ENCODE measurements around the gene NXN.

The NXN gene

DNA sequence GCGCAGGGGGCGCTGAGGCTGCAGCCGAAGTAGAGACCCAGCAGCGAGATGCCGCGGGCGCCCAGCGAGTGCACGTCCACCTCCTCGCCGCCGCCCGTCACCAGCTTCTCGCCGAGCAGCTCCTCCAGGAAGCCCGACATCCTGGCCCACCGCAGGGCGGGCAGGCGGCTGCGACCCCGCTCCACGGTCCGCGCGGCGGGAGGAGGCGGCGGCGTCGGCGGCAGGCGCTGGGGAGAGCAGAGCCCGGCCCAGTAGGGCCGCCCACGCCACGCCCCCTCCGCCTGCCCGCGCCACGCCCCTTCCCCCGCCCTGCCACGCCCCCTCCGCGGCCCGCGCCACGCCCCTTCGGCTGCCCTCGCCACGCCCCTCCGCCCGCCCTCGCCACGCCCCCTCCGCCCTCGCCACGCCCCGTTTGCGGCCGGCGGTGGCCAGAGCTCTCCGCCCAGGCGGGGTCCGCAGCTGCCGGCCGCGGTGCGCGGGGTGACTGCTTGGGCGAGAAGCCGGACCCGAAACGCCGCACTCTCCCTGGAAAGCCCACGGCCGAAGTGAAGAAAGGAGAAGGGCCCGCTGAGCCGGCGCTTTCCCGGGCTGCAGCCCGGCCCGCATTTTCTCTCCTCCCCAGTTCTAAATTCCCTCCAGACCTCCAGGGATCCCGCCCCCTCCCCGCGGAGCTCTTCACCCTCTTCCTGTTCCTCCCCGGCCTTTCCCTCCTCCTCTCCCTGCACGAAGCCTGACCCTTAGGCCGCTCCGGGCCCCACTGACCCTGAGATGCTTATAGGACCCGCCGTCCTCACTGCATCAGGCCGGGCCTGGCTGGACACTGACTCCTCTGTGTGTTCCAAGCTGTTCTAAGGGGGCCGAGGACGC lies at the start of gene NXN:
Gene NXN (minus strand): TSS at position 238 of the 867 bp plus-strand sequence.
- DNase-seq: peak; percentile 40

DNA sequence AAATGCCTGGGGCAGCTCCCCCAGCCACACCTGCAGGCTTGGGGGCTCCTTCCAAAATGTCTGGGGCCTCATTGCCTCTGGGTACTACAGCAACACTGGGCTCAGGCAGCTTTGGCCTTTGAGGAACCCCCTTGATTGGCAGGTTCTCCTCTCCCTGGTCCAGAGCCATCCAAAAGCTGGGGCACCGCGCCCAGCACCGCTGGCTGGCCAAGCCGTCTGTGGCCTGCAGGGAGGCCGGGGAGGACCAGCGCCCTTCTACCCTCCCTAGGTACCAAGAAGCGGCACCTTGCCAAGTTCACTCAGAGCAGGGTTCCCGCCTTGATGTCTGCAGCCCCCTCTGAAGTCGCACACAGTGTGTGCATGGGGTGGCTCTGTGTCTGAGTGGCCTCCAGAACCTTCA lies 47.5 kb upstream of the NXN start:
- no peak for DNase-seq

DNA sequence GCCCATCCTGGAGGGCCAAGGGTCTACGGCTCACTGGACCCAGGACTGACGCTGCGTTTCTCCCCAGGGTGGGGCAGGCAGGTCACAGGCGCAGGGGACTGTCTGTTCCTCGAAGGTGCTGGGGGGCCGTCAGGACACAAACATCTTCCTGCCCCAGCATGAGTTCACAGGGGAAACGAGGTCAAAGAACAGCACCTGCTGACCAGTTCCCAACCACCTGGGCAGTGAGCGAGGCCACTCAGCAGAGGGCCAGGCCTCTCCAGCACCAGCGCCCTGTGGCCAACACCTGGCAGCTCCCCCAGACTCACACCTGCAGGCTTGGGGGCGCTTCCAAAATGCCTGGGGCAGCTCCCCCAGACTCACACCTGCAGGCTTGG lies 47.0 kb upstream of the NXN start:
- no peak for DNase-seq

DNA sequence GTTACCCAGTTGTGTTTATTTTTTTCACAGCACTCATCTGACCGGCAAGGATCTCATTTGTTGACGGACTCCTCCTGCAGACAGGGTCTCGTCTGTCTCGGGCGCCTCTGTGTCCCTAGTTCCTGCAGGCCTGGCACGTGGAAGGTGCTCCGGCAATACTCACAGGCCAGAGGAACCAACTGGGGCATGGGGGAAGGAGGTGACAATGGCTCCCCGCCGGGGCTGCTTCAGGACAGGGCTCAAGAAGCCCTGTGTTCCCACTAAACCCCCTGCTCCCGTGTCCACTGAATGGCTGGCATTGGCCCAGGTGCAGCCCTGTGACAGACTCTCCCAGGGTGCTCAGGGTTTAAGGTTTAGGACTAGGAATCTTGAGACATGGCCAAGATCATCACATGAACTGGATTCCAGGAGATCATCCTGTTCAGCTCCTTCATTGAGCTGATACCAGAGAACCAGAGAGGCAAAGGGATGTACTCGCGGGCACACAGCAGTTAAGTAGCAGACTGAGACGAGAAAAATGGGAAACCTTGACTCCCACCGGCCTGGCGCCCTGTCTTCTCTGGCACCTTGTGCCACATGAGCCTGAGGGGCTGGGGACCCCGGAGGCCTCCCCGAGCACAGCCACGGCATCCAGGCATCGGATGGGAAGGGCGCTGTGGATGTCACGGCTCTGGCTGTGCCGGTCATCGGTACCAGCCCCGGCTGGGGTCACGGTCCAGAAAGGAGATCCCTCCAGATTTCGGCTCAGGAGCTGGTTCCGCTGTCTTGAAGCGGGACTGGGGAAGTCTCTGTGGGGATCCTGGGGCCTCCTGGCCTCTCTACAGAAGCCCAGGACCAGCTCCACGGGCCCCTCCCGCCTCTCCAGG lies 46.4 kb upstream of the NXN start:
- no peak for DNase-seq

DNA sequence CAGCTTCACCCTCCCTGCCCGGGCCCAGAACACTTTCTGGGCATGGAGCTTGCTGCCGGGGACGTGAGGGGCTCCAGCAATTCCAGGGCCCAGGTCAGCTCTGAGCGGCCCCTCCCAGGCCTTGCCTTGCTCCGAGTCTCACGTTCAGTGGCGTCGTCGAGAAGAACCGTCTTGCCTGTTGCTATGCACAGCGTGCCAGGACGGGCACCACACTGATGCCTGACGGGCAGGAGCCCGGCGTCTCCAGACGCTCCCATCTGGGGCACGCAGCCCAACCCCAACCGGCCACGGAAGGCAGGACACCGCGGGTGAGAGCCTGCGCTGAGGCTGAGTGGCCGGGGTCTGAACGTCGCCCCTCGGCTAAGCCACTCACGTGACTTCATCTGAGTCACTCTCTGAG lies 44.5 kb upstream of the NXN start:
- no peak for DNase-seq

DNA sequence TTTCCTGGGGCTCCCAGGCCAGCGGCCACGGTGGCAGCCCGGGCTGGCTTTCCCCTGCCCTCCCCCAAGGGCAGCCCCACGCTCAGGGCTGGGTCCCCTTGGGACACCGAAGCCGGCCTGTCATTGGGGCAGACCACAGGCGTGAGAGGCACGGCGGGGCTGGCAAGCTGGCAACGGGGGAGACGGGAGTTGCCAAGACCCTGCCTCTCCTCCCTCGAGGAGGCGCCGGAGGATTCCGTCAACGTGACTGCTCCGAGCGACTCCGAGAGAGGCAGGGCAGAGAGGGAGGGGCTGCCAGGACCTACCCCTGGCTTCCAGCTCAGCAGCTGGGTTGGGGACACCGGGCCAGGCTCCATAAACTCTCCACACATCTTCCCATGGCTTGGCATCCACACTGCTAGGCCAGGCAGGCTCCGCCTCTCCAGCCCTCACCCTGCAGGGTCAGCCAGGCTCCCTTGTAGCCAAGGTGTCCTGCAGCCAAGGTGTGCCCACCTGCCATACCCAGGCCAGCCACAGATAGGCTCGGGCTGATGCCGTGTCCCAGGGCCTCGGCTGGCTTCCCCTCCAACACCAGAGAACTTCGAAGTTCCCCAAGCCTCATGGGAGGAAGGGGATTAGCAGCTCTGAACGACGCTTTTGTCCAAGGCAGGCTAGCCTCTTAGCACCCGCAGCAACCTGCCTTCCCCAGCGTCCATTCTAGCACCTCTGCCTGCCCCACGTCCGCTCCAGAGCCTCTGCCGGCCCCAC lies 42.9 kb upstream of the NXN start:
- no peak for DNase-seq

DNA sequence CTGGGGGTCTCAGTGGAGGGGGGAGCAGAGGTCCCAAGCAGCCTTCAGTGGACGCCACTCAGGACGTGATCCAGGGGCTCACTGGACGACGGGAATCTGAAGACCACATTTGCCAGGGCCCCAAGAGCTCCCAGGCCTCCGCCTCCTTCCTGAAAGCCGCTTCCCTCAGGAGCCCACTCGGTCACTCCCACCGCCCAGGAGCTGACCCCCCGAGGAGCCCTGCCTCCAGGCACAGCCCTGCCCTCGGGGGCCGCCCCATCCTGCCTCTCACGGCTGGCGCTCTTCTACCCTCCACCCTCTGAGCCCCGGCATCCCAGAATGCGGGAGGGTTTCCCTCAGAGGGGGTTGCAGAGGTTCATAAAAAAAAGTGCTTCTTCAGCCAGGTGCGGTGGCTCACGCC lies 41.6 kb upstream of the NXN start:
- DNase-seq: no peak

DNA sequence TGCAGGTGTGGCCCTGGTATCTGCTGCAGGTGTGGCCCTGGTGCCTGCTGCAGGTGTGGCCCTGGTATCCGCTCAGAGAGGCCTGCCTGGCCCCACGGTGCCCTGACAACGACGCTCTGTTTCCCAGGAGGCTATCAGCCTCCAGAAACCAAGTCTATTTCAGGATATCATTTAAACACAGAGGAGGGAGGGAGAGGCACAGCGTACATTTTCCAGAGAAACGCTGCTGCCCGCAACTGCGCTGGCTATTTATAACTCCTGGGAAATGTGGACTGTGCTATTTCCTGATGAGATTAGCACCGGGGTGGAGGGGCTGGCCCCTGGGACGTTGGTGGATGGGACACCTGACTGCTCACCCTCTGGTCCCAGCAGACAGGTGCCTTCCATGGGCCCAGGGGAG lies 39.9 kb upstream of the NXN start:
- DNase-seq: no peak

DNA sequence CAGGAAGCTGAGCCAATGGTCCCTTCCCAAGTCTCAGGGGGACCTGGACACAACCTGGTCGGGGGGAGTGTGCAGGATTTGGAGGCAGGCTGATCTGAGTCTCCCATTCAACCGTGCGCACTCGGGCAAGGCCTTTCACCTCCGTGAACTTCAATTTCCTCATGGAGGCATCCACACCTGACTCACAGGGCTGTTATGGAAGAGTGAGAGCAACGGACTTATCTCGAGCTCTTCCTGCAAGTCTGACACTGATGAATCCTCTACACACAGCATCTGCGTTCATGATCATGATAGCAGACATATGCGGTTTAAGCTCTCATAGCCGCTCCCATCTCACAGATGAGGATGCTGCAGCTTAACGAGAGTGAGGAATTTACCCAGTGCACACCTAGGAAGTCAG lies 39.0 kb upstream of the NXN start:
- DNase-seq: no peak

DNA sequence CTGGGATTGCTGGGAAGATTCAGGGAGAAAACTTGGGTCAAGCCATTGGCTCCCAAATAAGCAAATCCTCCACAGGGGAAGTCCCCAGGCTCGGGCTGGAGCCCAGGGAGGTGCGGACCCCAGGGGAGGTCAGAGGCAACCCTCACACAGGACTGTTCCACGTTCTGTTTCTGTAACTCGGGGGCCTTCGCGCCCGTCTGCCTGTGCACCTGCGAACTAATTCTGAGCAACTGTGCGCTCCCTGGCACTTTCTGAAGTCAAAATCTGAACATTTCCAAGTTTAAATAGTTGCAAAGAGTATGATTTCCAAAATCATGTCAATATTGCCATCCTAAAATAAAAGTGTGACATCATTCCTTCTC lies 34.1 kb upstream of the NXN start:
- no peak for DNase-seq

DNA sequence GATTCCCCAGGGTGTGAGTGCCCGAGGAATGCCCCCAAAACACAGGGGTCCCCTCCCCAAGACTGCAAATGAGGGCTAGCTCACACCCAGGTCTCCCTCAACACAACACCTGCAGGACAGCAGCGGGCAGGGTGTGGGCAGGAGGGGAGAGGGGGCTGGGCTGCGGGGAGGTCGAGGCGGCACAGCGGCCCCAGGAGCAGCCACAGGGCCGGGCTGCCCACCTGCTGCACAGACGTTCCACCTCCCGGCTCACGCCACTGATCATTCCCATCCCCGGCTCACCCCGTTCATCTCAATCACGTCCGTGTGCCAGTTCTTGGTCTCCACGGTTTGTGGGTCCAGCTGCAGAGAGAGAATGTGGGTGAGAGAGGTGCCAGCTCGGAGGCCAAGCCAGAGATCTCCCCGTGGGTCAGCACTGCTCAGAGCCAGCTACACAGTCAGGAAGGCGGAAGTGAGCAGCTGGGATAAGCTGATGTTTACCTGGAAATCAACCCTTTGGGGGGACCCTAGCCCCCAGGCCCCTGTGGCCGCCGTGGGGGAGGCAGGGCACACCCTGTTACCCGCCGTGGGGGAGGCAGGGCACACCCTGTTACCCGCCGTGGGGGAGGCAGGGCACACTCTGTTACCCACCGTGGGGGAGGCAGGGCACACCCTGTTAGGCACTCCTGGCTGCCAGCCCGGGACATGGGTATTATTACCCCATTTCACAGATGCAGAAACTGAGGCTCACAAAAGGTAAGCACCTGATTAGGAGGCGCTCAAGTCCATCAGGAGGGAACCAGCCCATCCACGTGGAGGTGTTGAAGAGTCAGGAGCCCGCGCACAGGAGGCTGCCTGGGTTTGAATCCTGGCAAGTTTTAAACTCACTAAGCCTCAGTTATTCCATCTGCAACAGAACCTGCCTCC lies 33.5 kb upstream of the NXN start:
- no peak for DNase-seq

DNA sequence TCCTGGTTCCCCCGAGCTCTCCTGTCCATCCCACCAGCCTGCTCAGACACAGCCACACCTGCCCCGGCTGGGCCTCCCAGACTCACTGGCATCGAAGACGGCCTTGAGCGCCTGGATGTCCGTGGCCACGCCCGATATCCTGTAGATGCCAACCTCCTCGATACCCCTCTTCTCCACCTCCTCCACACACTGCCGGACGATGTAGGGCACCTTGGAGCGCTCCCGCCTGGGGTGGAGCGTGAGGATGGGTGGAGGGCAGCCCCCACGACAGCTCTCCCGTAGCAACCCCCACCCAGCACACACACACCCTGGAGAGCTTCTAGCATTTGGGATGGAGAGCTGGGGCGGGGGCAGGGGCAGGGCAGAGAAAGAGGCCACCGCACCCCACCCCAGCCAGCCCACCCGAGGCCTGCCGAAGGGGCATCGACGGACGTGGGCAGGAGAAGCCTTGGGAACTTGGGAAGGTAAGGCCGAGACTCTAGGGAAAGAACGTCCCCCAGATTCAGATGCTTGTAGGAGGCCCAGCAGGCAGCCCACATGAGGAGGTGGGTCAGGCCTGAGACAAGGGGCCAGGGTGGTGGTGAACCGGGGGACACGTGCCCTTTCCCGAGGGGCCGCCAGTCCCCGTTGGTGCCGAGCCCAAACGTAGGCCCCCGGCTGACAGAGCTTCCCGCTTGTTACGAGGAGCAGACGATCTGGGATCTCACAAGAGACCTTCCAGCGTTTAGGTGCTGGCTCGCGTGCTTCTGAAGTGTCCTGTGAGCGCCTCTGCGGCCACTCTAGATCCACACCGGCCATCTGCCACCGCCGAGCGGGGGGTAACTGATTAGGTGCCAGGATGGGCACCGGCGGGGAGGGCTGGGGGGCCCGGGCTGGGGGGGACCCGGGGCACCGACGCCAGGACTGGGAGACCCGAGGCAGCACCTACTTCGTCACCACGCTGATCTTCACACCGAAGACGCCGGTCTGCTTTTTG lies 32.5 kb upstream of the NXN start:
- DNase-seq: no peak

DNA sequence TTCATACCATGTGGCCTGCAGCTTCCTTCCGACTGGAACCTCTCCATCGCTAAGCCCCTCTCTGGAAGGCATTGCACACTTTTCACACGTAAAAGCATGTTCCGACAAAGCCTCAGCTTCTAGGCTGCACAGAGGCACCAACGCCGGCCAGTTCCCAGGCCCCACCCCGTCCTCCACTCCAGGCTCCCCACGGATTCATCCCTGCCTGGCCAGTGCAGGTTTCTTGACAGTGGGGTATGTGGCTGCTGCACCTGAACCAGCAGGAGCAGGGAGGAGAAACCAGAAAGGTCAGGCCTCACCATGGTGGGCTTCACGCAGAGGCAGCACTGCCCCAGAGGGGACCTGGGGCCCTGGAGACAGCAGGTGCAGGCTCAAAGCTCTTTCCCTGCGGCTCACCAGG lies 31.6 kb upstream of the NXN start:
- no peak for DNase-seq

DNA sequence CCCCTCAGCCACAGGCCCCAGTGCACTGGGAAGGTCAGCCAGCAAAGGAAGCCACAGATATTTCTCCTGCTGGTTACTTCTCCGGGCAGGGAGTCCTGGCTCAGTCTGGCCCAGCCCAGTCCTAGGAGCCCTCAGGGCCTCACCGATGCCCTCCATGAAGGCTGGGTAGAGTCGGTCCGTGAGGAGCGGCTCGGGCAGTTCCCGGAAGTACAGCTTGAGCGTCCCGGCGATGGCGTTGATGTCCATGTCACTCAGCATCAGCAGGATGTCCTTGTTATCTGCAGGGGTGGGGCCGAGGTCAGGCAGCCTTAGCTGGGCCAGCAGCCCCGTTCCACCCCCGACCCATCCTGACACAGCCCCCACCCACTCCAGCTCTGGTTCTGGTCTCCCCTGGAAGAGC lies 31.0 kb upstream of the NXN start:
- DNase-seq: no peak

DNA sequence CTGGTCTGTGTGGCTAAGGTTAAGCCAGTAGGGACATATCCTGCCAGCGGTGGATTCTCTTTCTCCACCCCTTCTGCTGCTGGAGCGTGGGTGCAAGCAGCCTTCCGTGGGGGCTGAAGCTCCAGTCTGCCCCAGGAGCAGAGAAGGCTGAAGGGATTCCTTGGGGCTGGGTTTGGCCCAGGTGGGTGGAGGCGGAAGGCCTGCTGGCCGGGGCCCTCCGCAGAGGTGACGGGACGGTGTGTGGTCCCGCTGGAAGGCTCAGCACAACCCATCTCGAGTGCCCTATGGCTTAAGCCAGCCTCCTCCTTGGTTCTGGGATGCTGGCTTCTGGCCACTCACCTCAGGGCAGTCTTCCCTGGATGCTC lies 30.5 kb upstream of the NXN start:
- no peak for DNase-seq

DNA sequence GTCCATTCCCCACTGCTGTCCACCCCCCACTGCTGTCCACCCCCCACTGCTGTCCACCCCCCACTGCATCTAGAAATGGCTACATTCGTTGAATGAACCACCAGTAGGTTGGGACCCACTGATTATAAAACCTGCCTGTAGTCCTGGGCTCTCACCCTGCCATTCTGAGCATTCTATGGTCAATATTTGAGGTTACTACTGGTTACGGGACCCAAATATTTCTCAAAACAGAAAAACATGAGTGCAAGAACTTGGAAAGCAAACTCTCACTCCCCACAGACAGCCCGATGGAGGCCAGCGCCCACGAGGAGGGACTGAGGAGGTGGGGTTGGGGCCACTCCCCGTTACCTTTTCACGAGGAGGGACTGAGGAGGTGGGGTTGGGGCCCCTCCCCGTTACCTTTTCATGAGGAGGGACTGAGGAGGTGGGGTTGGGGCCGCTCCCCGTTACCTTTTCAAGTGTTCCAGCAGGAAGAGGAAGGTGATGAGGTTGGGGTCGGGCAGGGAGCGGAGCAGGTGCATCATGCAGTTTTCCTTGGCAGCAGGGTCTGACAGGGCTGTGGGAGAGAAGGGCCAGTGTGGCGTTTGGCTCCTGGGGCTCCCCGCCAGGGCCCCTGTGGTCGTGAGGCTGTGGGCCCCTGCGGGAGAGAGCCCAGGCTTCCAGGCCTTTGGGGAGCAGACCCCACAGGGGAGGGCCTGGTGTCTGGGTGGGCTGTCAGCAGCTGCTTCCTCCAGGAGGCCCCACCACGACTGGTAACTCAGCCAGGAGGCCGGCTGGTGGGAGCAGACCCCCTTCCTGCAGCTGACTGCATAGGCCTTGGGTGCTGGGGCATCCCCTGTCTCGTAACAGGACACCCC lies 29.9 kb upstream of the NXN start:
- DNase-seq: no peak

DNA sequence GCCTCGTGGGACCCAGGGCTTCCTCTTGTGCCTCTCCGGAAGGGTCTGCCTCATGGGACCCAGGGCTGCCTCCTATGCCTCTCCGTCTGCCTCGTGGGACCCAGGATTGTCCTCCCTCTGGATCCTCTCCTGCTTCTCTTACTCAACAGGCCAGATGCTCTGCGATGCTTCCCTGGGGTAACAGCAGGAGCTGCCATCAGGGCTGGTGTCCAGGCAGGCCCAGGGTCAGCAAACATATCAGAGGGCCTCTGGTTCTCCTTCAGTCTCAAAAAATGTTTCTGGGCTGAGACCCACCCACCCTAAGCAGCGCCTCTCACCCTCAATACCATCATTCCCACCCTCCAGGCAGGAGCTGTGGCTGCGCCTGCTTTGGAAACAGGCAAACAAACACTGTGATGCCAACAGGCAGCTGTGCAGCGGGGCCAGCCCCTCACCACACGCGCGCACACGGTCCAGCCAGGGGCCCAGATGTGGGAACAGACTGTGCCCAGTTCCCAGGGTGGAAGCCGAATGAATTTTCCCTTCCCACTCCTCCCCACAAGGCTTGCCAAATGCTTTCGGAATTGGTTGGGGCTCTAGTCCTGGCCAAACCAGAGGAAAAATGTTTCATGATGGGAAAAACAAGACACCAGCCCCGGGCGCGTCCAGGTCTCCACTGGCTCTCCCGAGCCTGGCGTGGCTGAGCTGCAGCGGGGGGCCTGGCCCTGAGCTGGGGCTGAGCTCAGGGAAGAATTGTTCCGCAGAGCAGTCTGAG lies 28.6 kb upstream of the NXN start:
- DNase-seq: no peak

DNA sequence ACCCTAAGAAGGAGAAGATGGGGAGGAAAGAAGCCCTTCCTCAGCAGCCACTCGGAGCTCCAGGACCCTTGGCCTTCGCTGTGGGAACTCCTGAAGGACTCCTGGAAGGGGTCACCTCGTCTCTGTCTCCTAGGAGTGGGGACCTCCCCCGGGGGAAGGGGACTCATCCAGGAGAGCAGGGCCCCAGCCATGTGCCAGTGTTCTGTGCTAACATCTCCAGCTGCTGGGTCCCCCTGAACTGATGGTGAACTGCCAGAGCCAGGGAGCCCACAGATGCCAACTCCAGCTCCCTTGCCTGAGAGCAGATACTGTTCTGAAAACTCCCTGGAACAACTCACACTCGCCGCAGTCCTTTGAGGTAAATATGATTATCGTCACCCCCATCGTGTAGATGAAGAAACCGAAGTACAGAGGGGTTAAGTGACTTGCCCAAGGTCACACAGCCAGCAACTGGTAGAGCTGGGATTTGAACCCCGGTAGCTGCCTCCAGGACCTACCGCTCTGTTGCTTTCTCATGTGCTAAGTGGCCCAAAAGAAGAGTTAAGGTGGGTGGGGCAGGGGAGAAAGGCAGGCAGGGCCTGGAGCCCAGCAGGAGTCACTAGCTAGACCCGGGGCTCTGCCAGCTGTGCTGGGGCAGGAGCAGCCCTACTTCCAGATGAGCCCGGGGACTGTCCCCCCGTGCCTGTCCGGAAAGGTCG lies 27.9 kb upstream of the NXN start:
- DNase-seq: no peak

DNA sequence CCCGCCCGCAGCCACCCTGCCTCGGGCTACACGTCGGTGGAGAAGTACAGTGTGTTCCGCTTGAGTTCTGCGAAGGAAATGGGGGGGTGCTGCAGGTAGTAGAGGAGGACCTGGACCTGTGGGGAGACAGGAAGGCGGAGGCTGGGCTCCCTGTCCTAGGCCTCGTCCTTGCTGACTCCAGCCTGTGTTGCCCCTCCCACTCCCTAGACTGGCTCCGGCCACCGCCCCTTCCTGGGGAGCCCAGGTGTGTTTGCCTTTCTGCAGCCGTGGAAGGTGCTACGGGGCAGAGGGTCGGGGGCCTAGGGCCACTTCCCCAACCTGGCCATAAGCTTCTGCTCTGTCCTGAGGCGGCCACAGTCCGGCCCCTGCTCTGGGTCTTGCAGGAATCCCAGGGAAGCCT lies 26.5 kb upstream of the NXN start:
- no peak for DNase-seq

All from COR-L47 (cell line).